Measurements from ENCODE around the gene NAXE.

The NAXE gene

DNA sequence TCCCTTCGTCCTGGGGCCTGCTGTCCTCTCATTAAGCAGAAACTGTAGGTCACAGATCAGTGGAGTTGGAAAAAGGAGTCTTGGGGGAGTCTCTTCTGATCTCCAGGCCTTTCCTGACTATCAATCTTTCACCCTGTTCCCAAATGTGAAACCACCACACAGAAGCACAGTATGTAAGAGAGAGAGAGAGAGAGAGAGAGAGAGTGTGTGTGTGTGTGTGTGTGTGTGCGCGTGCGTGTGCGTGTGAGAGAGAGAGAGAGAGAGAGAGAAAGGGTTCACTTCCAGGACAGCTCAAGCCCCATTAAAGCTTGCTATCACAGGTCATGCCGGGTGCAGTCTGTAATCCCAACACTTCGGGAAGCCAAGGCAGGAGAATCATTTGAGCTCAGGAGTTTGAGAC, 13.5 kb upstream of the NAXE start:
- TF ChIP-seq, protein P1, sequence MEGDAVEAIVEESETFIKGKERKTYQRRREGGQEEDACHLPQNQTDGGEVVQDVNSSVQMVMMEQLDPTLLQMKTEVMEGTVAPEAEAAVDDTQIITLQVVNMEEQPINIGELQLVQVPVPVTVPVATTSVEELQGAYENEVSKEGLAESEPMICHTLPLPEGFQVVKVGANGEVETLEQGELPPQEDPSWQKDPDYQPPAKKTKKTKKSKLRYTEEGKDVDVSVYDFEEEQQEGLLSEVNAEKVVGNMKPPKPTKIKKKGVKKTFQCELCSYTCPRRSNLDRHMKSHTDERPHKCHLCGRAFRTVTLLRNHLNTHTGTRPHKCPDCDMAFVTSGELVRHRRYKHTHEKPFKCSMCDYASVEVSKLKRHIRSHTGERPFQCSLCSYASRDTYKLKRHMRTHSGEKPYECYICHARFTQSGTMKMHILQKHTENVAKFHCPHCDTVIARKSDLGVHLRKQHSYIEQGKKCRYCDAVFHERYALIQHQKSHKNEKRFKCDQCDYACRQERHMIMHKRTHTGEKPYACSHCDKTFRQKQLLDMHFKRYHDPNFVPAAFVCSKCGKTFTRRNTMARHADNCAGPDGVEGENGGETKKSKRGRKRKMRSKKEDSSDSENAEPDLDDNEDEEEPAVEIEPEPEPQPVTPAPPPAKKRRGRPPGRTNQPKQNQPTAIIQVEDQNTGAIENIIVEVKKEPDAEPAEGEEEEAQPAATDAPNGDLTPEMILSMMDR (conservative IDR thresholded peaks at IDR 0.05; ENCODE audit: low read depth, low read length): no peak
- no peak for DNase-seq (ENCODE audit: low read depth)

DNA sequence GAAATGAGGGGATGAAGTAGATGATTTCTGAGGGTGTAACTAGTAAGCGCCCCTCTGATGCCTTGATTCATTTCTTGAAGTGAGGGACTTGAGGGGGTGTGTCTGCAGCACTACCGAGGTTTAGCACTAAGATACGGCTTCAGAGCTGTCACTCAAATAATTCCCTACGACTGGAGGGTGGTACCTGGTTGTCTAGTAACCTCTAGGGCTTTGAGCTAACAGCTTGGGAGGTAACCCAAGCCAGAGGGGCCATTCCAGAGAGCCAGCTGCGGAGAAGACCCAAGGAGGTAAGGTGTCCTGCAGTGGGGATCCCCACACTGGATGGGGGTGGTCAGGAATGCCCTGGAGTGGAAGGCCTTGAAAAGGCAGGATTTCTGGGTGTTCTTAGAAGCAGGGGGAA, 12.1 kb upstream of the NAXE start, which contains the start of gene TTC24:
TSS of gene TTC24 (plus strand) at position 252 of the 400 bp plus-strand sequence. CDS start 1,642 bp downstream, outside the sequence.
- no peak within 1 kb of the TSS for H3K4me3 ChIP-seq (ENCODE audit: low read length)
- TF ChIP-seq, protein P1 (conservative IDR thresholded peaks at IDR 0.05; ENCODE audit: low read depth, low read length): no peak
- DNase-seq (ENCODE audit: low read depth): no peak

More for the DNA sequence above, 13.5 kb upstream of the NAXE start:
- H3K4me3 ChIP-seq (ENCODE audit: low read length): no peak overlapping the region

DNA sequence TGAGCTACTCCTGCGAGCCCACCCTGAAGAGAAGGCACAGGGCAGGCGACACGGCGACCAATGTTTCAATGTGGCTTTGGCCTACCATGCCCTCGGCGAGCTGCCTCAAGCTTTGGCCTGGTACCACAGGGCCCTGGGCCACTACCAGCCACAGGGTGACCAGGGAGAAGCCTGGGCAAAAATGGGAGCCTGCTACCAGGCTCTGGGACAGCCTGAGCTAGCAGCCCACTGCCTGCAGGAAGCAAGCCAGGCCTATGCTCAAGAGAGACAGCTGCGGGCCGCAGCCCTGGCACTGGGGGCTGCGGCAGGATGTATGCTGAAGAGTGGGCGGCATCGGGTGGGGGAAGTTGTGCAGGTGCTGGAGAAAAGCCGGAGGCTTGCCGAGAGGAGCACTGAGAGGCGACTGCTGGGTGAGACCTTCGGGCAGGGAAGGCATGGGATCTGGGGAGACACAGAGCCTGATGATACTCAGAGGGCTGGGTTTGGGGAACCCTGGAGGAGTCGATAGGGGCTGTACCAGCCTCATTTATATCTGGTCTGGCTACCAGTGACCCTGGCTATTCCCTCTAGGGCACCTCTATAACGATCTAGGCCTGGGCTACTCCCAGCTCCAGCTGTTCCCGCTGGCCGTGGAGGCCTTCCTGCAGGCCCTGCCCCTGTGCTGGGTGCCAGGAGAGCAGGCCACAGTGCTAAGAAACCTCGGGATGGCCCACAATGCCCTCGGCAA, 9.8 kb upstream of the NAXE start:
- DNase-seq (ENCODE audit: low read depth): no peak
- no peak overlapping the region for H3K4me3 ChIP-seq (ENCODE audit: low read length)
- TF ChIP-seq, protein P1 (conservative IDR thresholded peaks at IDR 0.05; ENCODE audit: low read depth, low read length): no peak

DNA sequence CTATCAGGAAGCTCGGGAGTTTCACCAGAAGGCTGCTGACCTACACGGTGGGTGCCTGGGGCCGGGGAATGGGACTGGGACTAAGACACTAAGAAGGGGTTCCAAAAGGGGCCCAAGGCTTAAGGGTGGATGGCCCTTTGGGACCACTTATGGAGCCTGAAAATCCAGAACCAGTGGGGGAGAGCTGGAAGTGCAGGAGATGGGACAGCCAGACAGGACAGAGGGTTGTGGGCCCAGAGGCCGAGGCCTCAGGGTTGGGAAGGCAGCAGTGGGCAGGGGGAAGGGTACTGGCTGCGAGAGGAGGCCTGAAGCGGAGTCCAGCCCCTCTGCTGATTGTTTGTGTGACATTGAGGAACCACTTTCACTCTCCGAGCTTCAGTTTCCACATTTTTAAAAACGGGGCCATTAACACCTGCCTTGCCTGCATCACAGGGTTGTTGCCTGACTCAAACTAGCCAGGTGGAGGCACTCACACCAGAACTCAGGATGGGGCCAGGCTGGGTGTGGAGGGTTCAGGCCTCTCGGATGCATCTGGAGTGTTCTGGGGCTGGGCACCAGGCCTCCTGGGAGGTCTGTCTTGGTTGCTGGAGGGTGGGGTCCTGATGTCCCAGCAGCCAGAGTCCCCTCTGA, 9.1 kb upstream of the NAXE start:
- DNase-seq (ENCODE audit: low read depth): no peak
- TF ChIP-seq, protein P1 (conservative IDR thresholded peaks at IDR 0.05; ENCODE audit: low read depth, low read length): no peak
- H3K4me3 ChIP-seq (ENCODE audit: low read length): no peak overlapping the region

DNA sequence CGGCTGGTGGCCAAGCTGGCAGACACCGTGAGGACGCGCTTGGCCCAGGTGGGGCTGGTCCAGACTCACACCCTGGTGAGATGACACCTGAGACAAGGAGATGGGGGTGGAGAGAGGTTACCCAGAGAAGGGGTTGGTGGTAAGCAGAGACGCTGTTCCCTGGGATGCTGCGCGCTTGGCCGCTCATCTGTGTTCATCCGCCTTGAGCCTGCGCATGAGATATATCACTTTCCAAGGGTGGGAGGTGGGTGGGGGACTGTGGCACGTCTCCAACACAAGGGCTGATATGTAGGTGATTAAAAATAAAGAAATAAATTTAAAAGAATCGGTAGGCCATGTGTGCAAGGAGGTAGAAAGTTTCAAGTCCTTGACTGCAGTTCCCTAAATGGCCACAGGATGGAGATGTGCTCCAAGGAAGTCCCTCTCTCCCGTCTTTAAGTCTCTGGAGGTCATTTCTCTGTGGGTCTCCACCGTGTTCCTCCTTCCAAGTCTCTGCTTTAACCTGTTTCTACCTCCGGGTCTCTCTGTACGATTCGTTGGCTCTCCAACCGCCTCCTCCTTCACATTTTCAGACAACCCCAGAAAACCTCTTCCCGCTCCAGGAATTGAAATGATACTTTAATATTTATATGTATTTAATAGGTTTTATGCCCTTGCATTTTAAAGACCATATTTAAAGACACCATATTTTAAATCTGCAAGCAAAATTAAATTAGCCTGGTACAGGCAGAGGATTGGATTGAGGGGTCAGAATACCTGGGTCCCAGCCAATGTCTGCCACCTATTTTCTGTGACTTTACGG, 7.6 kb upstream of the NAXE start:
- TF ChIP-seq, protein P1 (conservative IDR thresholded peaks at IDR 0.05; ENCODE audit: low read depth, low read length): peak; percentile 96
- H3K4me3 ChIP-seq (ENCODE audit: low read length): no peak overlapping the region
- no peak for DNase-seq (ENCODE audit: low read depth)

DNA sequence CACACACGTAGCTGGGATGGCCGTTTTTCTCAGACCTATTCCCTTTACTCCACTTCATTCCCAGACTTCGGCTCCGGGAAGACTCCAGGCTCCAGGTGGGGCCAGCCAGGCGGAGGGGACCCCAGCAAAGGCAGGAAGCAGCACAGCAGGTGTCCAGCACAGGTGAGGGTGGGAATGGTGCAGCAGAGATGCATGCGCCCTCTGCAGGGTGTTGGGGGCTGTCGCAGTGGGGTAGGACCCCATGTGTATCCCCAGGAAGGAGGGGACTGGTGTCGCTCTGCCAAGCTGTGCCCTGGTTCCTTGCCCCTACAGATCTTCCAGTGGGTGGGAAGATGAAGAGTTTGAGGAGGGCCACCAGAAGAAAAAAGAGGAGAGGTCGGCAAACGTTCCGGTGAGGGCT, 6.8 kb upstream of the NAXE start:
- no peak for DNase-seq (ENCODE audit: low read depth)
- no peak overlapping the region for H3K4me3 ChIP-seq (ENCODE audit: low read length)
- TF ChIP-seq, protein P1 (conservative IDR thresholded peaks at IDR 0.05; ENCODE audit: low read depth, low read length): peak; percentile 60
